Colonic mucosa (tissue), 4 donors: Measurements from ENCODE around the gene TMEM161B. TPM values are rescaled to one million over a fixed set of nuclear protein-coding genes. Genes with fewer than 3 reads are reported as not detected.

Experiments used
- DNase-seq: peaks from one replicate; pipeline ENCODE4 v3.0.0-alpha.2; 2020
- H3K27ac ChIP-seq: fragments of 200-600 bp; one replicate; pipeline ENCODE4 v1.8.0; 2021
- H3K27me3 ChIP-seq: fragments of 200-600 bp; one replicate; pipeline ENCODE4 v1.8.0; 2021
- H3K36me3 ChIP-seq: fragments of 200-600 bp; one replicate; pipeline ENCODE4 v1.8.0; 2021
- H3K4me1 ChIP-seq: fragments of 200-600 bp; one replicate; pipeline ENCODE4 v1.8.0; 2021; ENCODE audit warnings: mild to moderate bottlenecking
- H3K4me3 ChIP-seq: fragments of 200-600 bp; one replicate; pipeline ENCODE4 v1.8.0; 2021
- H3K9ac ChIP-seq, 2 donors: one replicate each; pipeline ENCODE4 v1.7.0; 2013; ENCODE audit warnings: control low read depth in 2 of 2, low read depth in 2 of 2, low read length in 2 of 2
- H3K9me3 ChIP-seq: fragments of 200-600 bp; one replicate; pipeline ENCODE4 v1.8.0; 2021
- CTCF ChIP-seq: fragments of 200-600 bp; IDR thresholded peaks from one replicate; pipeline ENCODE4 v1.8.0; 2022; ENCODE audit warnings: antibody characterized with exemption, mild to moderate bottlenecking
- intact Hi-C: fragments of 100-400 bp; cut with DNase I; formaldehyde crosslinking; loops from one replicate; pipeline ENCODE4 v1.14.1; 2022
- total RNA-seq, 2 donors: library from RNA; stranded (reverse); fragmentation: NEBNext Ultra II Directional in 1 of 2; extraction: Animal tissue kit (Norgen Biotek cat#: 25700) in 1 of 2; gene quantifications; one replicate each; pipeline ENCODE4 v1.2.1, GENCODE V29; 2021
- donor health status: healthy.
- donor health status: DM: no; HTN: no; CAD: no.
- donor health status: DM: no; HTN: no; CAD: no.

The TMEM161B gene
- total RNA-seq, 2 donors from 2014 or later: 18.6 to 20.8 TPM

GRCh38 chr5:88172847-88173758 lies 95.5 kb downstream of the TMEM161B start:
- no peak overlapping the region for H3K9ac ChIP-seq
- intact Hi-C loops: no loop called here

GRCh38 chr5:88159591-88159990 lies 109.1 kb downstream of the TMEM161B start:
- Histone ChIP-seq H3K27ac (no peak overlapping the region), H3K9ac (no peak overlapping the region), H3K27me3 (no peaks in the 10 kb centered on the region), H3K9me3 (no peaks in the 10 kb centered on the region), H3K4me1 (no peaks in the 10 kb centered on the region), H3K36me3 (no peaks in the 10 kb centered on the region), H3K4me3 (no peak overlapping the region)
- intact Hi-C loops: no loop called here
- no peak for TF ChIP-seq CTCF
- no peak for DNase-seq

More at GRCh38 chr5:88172847-88173758, 95.5 kb downstream of the TMEM161B start:
- Histone ChIP-seq H3K4me1 (no peaks in the 10 kb centered on the region), H3K36me3 (no peaks in the 10 kb centered on the region), H3K27me3 (no peaks in the 10 kb centered on the region), H3K9me3 (no peaks in the 10 kb centered on the region), H3K4me3 (no peak overlapping the region), H3K27ac (no peak overlapping the region)
- DNase-seq: peak; percentile 32
- TF ChIP-seq CTCF: no peak

GRCh38 chr5:88158056-88158455 lies 110.6 kb downstream of the TMEM161B start:
- H3K27me3 ChIP-seq: no peaks in the 10 kb centered on the region
- H3K27ac ChIP-seq: no peak overlapping the region
- intact Hi-C loops: no loop called here
- no peak overlapping the region for H3K9ac ChIP-seq
- no peak overlapping the region for H3K4me3 ChIP-seq
- no peak for TF ChIP-seq CTCF
- H3K36me3 ChIP-seq: no peaks in the 10 kb centered on the region
- H3K9me3 ChIP-seq: no peaks in the 10 kb centered on the region
- no peak for DNase-seq
- H3K4me1 ChIP-seq: no peaks in the 10 kb centered on the region

- Histone ChIP-seq H3K27ac (no peak overlapping the region), H3K27me3 (no peaks in the 10 kb centered on the region), H3K4me3 (no peak overlapping the region), H3K36me3 (no peaks in the 10 kb centered on the region), H3K9ac (no peak overlapping the region), H3K4me1 (no peaks in the 10 kb centered on the region), H3K9me3 (no peaks in the 10 kb centered on the region)
- intact Hi-C loops: no loop called here
- TF ChIP-seq CTCF: no peak
- DNase-seq: no peak
These were observed 113.8 kb downstream of the TMEM161B start for GRCh38 chr5:88154891-88155290.

- Histone ChIP-seq H3K27ac (no peak overlapping the region), H3K27me3 (no peaks in the 10 kb centered on the region), H3K4me1 (no peaks in the 10 kb centered on the region), H3K4me3 (no peak overlapping the region), H3K9me3 (no peaks in the 10 kb centered on the region), H3K9ac (no peak overlapping the region), H3K36me3 (no peaks in the 10 kb centered on the region)
- intact Hi-C loops: no loop called here
- no peak for DNase-seq
- no peak for TF ChIP-seq CTCF
These were observed 117.9 kb downstream of the TMEM161B start for GRCh38 chr5:88150747-88151146.
